Upper lobe of left lung (tissue), 4 donors: ENCODE results near the gene IGFBP5.

Source experiments
- CTCF ChIP-seq, 6 experiments: fragments of 450-650 bp in 4 of 6; fragments of 200-600 bp in 2 of 6; sonication (generic) in 2 of 6; IDR thresholded peaks; one replicate each; pipeline ENCODE4 v1.5.1; 2016 to 2019; ENCODE audit warnings: antibody characterized with exemption in 6 of 6
- POLR2A ChIP-seq, 4 donors: fragments of 450-650 bp; IDR thresholded peaks; one replicate each; pipeline ENCODE4 v1.5.1; 2016 to 2017; ENCODE audit warnings: antibody characterized with exemption in 4 of 4, mild to moderate bottlenecking in 2 of 4

GRCh38 chr2:216633616-216634369 lies 61.6 kb downstream of the IGFBP5 start:
- no peak for TF ChIP-seq CTCF (IDR thresholded peaks at IDR 0.05)
- TF ChIP-seq POLR2A (IDR thresholded peaks at IDR 0.05) = no peak
